Measurements from ENCODE around the gene ABCC10. TPM values are rescaled to one million over a fixed set of nuclear protein-coding genes. Genes with fewer than 3 reads are reported as not detected.

ABCC10 gene
- total and polyA plus RNA-seq, 2 donors from 2014 or later = 12.0 to 30.2 TPM

DNA sequence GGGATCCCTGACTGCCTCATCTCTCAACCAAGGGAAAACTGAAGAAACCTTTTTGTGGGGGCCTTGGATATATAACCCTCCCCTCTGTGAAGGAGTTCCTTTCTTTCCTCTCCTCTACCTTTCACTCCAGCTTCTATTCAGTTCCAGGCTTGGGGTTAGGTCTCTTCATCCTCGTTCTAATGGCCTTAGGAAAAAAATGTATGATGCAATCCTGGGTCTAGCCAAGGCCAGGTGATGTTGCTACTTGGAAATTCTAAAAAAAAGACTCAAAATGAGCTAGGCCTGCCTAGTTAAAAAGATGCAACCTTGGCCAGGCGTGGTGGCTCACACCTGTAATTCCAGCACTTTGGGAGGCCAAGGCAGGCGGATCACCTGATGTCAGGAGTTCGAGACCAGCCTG, 7.6 kb downstream of the ABCC10 start:
- H3K9ac ChIP-seq (ENCODE audit: low read length in 3 of 3) = no peak overlapping the region
- intact Hi-C loops (cut with DNase I) = no loop called here
- H3K36me3 ChIP-seq (ENCODE audit: control insufficient read depth in 2 of 3, insufficient read depth in 3 of 3, low read length in 3 of 3) = peaks cover 0 to 12% (median 5%) of the 10 kb centered on the region in 3 donors
- H3K4me1 ChIP-seq (ENCODE audit: control insufficient read depth in 2 of 3, insufficient read depth in 2 of 3, low read depth in 1 of 3, low read length in 3 of 3) = peaks cover 0 to 12% (median 10%) of the 10 kb centered on the region in 3 donors
- H3K27ac ChIP-seq (ENCODE audit: low read depth in 2 of 2, low read length in 2 of 2) = no peak overlapping the region
- no peaks in the 10 kb centered on the region for H3K9me3 ChIP-seq (ENCODE audit: control insufficient read depth in 2 of 3, insufficient read depth in 1 of 3, low read length in 3 of 3)
- FAIRE-seq (no peak), DNase-seq (no peak)
- no peaks in the 10 kb centered on the region for H3K27me3 ChIP-seq (ENCODE audit: control insufficient read depth, insufficient read depth, low read length)
- TF ChIP-seq, protein P1, sequence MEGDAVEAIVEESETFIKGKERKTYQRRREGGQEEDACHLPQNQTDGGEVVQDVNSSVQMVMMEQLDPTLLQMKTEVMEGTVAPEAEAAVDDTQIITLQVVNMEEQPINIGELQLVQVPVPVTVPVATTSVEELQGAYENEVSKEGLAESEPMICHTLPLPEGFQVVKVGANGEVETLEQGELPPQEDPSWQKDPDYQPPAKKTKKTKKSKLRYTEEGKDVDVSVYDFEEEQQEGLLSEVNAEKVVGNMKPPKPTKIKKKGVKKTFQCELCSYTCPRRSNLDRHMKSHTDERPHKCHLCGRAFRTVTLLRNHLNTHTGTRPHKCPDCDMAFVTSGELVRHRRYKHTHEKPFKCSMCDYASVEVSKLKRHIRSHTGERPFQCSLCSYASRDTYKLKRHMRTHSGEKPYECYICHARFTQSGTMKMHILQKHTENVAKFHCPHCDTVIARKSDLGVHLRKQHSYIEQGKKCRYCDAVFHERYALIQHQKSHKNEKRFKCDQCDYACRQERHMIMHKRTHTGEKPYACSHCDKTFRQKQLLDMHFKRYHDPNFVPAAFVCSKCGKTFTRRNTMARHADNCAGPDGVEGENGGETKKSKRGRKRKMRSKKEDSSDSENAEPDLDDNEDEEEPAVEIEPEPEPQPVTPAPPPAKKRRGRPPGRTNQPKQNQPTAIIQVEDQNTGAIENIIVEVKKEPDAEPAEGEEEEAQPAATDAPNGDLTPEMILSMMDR (IDR thresholded peaks at IDR 0.05; ENCODE audit: borderline replicate concordance, extremely low read depth, insufficient read depth) = no peak
- H3K4me3 ChIP-seq (ENCODE audit: low read length in 3 of 3) = no peak overlapping the region

GRCh38 chr6:43435682-43436437, 8.5 kb downstream of the ABCC10 start:
- FAIRE-seq (no peak), DNase-seq (no peak)
- H3K36me3 ChIP-seq (ENCODE audit: control insufficient read depth in 2 of 3, insufficient read depth in 3 of 3, low read length in 3 of 3) = peaks cover 0 to 17% (median 5%) of the 10 kb centered on the region in 3 donors
- H3K9me3 ChIP-seq (ENCODE audit: control insufficient read depth in 2 of 3, insufficient read depth in 1 of 3, low read length in 3 of 3) = no peaks in the 10 kb centered on the region
- intact Hi-C loops (cut with DNase I) = no loop called here
- H3K4me1 ChIP-seq (ENCODE audit: control insufficient read depth in 2 of 3, insufficient read depth in 2 of 3, low read depth in 1 of 3, low read length in 3 of 3) = peaks cover 0 to 12% (median 10%) of the 10 kb centered on the region in 3 donors
- no peak overlapping the region for H3K9ac ChIP-seq (ENCODE audit: low read length in 3 of 3)
- H3K27me3 ChIP-seq (ENCODE audit: control insufficient read depth, insufficient read depth, low read length) = no peaks in the 10 kb centered on the region
- TF ChIP-seq, protein P1 (IDR thresholded peaks at IDR 0.05; ENCODE audit: borderline replicate concordance, extremely low read depth, insufficient read depth) = no peak
- peak overlapping the region in 1 of 2 donors; percentile 30 for H3K27ac ChIP-seq (ENCODE audit: low read depth in 2 of 2, low read length in 2 of 2)
- H3K4me3 ChIP-seq (ENCODE audit: low read length in 3 of 3) = no peak overlapping the region

DNA sequence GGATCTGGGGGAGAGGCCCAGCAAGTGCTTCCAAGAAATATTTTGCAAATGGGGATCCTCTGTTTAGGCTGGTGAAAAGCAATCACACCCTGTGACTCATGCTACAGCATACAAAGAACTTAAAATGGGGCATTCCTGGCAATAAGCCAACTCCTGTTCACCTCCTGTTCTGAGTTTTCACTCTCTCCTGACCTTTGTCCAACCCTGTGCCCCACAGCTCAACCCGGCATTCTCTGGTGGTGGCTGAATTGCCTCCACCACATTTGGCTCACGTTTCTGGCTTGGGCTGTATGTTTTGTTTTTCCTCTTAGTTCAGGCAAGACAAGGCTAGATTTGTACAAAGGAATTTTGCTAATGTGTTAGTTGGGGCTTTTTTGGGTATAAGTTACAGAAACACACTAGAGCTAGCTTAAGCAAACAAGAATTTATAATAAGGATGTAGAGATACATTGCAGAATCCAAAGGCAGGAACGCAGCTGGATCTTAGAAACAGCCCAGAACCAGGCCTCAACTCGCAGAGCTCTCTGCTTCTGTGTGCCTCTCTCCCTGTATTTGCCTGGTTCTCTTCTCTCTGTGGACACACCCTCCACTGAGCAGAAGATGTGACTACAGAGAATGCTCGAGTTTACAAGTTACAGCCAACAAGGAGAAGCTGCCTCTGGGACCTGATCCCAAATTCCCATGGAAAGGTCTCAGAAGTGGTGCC, 9.4 kb downstream of the ABCC10 start:
- Histone ChIP-seq H3K9ac (ENCODE audit: low read length in 3 of 3) (peak overlapping the region in 1 of 3 donors; percentile 20), H3K9me3 (ENCODE audit: control insufficient read depth in 2 of 3, insufficient read depth in 1 of 3, low read length in 3 of 3) (no peaks in the 10 kb centered on the region), H3K27ac (ENCODE audit: low read depth in 2 of 2, low read length in 2 of 2) (peak overlapping the region in 1 of 2 donors; percentile 32), H3K4me3 (ENCODE audit: low read length in 3 of 3) (no peak overlapping the region), H3K4me1 (ENCODE audit: control insufficient read depth in 2 of 3, insufficient read depth in 2 of 3, low read depth in 1 of 3, low read length in 3 of 3) (peaks cover 0 to 12% (median 10%) of the 10 kb centered on the region in 3 donors), H3K27me3 (ENCODE audit: control insufficient read depth, insufficient read depth, low read length) (no peaks in the 10 kb centered on the region), H3K36me3 (ENCODE audit: control insufficient read depth in 2 of 3, insufficient read depth in 3 of 3, low read length in 3 of 3) (peaks cover 0 to 21% (median 8%) of the 10 kb centered on the region in 3 donors)
- intact Hi-C loops (cut with DNase I) = no loop called here
- no peak for FAIRE-seq
- TF ChIP-seq, protein P1 (IDR thresholded peaks at IDR 0.05; ENCODE audit: borderline replicate concordance, extremely low read depth, insufficient read depth) = no peak
- peak in 4 of 5 donors; percentile 61 to 83 (median 71) for DNase-seq

All from kidney (tissue), 14 donors.